Stomach (tissue), 4 donors: ENCODE measurements around the gene ADAMTSL3.

Experiments used
- CTCF ChIP-seq, 7 experiments: fragments of 450-650 bp in 4 of 7; fragments of 200-600 bp in 3 of 7; sonication (generic) in 3 of 7; IDR thresholded peaks; one replicate each; pipeline ENCODE4 v1.5.1; 2016 to 2019; ENCODE audit warnings: antibody characterized with exemption in 7 of 7, control low read depth in 2 of 7, mild to moderate bottlenecking in 1 of 7
- EP300 ChIP-seq: sonication (generic); formaldehyde crosslinking; IDR thresholded peaks from one replicate; pipeline ENCODE4 v1.6.1; 2017; ENCODE audit warnings: antibody characterized with exemption
- POLR2A ChIP-seq, 4 donors: fragments of 450-650 bp; IDR thresholded peaks; one replicate each; pipeline ENCODE4 v1.6.1; 2016; ENCODE audit warnings: antibody characterized with exemption in 4 of 4, control low read depth in 2 of 4, mild to moderate bottlenecking in 1 of 4, moderate library complexity in 1 of 4
- POLR2AphosphoS5 ChIP-seq, 3 donors: sonication (generic); formaldehyde crosslinking; IDR thresholded peaks; one replicate each; pipeline ENCODE4 v1.6.1; 2016; ENCODE audit warnings: antibody characterized with exemption in 3 of 3

- TF ChIP-seq CTCF (IDR thresholded peaks at IDR 0.05) (no peak), POLR2A (IDR thresholded peaks at IDR 0.05) (no peak), POLR2AphosphoS5 (IDR thresholded peaks at IDR 0.05) (no peak), EP300 (no peak)
These were observed 275.0 kb downstream of the ADAMTSL3 start for GRCh38 chr15:83928878-83929418.
